Spinal cord (tissue), 10 donors: ENCODE results near the gene FGFR3. TPM values are rescaled to one million over a fixed set of nuclear protein-coding genes. Genes with fewer than 3 reads are reported as not detected.

Experiments used
- DNase-seq, 6 donors: peaks; one replicate each; pipeline versions ENCODE4 v3.0.0 to v3.0.0-alpha.2; 2013 to 2015; ENCODE audit warnings: low spot score in 6 of 6, low read depth in 4 of 6
- H3K27ac ChIP-seq: one replicate; pipeline ENCODE4 v1.5.1; 2013; ENCODE audit warnings: low read depth, low read length, control low read depth
- H3K27me3 ChIP-seq: one replicate; pipeline ENCODE4 v1.6.1; 2013; ENCODE audit warnings: low read length; ENCODE audit not compliant: control insufficient read depth, insufficient read depth
- H3K36me3 ChIP-seq: one replicate; pipeline ENCODE4 v1.6.1; 2013; ENCODE audit warnings: low read length; ENCODE audit not compliant: control insufficient read depth, insufficient read depth
- H3K4me1 ChIP-seq: one replicate; pipeline ENCODE4 v1.6.1; 2013; ENCODE audit warnings: low read length; ENCODE audit not compliant: control insufficient read depth, insufficient read depth
- H3K4me3 ChIP-seq: one replicate; pipeline ENCODE4 v1.5.1; 2013; ENCODE audit warnings: low read depth, low read length, control low read depth
- H3K9me3 ChIP-seq: one replicate; pipeline ENCODE4 v1.6.1; 2013; ENCODE audit warnings: low read length; ENCODE audit not compliant: control insufficient read depth, insufficient read depth
- WGBS: methylation state at CpG from one replicate; pipeline ENCODE4 v1.1.5; 2013; ENCODE audit warnings: missing lambda C conversion rate; ENCODE audit not compliant: insufficient coverage; 5-methylcytosine and 5-hydroxymethylcytosine counted together
- polyA plus RNA-seq, 2 donors: library from polyadenylated mRNA; unstranded; fragments of 120-200 nt; gene quantifications; one replicate each; pipeline ENCODE4 v1.2.1, GENCODE V29; 2013; ENCODE audit not compliant: insufficient read length in 2 of 2
- total RNA-seq, 2 donors: library from RNA; depleted of rRNA in 1 of 2; stranded (reverse); fragments of 120-200 nt in 1 of 2; fragments of >200 nt in 1 of 2; gene quantifications; one replicate each; pipeline versions ENCODE4 v1.2.3 to v1.2.4, GENCODE V29; 2013 to 2014
- donor health status: healthy.

FGFR3 gene
- total and polyA plus RNA-seq, 4 donors = 36.2 to 216 (median 122) TPM

- 36% methylated on average over 17 of the region's 24 CpGs for WGBS
- Histone ChIP-seq H3K9me3 (no peaks in the 10 kb centered on the region), H3K36me3 (peaks cover 3% of the 10 kb centered on the region), H3K27ac (peak overlapping the region; percentile 74), H3K27me3 (no peaks in the 10 kb centered on the region), H3K4me3 (no peak overlapping the region), H3K4me1 (peaks cover 90% of the 10 kb centered on the region)
- DNase-seq = peak in 2 of 6 donors; percentile 58 to 77
Measured at GRCh38 chr4:1776521-1777161, 16.5 kb upstream of the FGFR3 start.

DNA sequence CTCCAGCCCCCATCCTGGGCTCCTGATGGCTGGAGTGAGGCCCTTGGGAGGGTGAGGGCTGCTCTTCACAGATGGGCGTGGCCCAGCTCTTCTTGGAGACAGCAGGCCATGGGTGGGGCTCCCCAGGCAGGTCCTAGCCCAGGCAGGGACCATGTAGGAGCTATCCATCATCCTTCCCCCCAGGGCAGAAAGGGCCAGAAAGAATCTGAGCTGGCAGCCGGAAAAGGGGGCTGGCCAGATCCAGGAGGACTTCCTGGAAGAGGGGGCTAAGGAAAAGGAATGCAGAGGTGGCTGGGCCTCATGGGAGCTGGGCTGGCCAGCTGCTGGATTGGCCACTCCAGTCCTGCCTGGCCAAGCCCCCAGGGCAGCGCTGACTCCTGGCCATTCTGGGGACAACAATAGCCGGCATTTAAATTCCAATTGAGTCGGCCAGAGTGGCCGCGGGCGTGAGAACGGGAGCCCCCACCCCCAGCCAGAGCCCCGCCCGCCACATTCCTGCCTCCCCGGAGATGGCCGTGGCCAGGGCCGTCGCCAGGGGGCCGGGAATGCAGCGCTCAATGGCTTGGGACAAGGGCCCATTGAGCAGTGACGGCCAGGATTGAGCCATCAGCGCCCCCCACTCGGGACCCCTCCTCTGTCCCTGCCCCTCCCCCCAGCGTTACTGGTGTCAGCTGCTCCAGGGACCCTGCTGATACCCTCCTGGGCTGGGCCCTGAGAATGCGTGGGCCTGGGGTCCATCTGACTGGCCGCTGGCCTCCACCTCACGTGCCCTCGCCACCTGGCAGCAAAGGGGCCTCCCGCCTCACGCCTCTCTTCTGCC lies 15.1 kb upstream of the FGFR3 start:
- Histone ChIP-seq H3K4me3 (no peak overlapping the region), H3K4me1 (peaks cover 88% of the 10 kb centered on the region), H3K9me3 (no peaks in the 10 kb centered on the region), H3K36me3 (peaks cover 3% of the 10 kb centered on the region), H3K27ac (peak overlapping the region; percentile 74), H3K27me3 (no peaks in the 10 kb centered on the region)
- peak in 5 of 6 donors; percentile 57 to 86 (median 67) for DNase-seq
- 11% methylated on average over 27 of the region's 27 CpGs for WGBS

DNA sequence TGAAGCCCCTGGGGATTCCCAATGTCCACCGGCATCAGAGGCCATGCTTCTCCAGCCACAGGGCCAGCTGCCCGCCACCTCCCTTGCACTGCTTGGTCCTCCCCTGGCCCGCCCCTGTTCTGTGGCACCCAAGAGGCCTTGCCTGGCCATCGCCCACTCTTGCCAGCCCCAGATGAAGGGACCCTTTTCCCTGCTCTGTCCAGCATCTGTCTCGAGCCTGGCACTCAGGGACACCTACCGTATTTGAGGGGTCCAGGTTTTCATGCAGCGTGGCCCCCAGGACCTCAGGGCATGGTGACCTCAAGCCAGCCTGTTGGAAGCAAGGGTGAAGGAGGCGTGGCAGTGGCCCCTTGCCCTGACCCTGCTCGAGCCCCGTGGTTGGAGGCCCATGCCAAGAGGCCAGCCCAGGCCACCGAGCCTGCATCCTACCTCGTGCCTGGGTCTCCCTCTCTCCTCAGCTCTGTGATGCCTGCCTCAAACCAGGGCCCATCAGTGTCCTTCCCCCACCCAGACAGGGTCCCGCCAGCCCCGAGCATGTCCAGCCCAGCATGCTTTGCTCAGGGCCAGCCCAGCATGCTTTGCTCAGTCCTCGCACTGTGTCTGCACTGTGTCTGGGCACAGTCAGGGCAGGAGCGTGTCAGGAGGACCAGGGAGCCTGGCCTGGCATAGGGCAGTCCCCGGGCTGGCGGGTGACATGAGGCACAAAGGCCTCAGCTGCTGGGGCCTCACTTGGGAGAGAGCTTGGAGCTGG lies 14.3 kb upstream of the FGFR3 start:
- Histone ChIP-seq H3K27ac (peak overlapping the region; percentile 74), H3K4me3 (no peak overlapping the region), H3K9me3 (no peaks in the 10 kb centered on the region), H3K36me3 (peaks cover under 1% of the 10 kb centered on the region), H3K27me3 (no peaks in the 10 kb centered on the region), H3K4me1 (peaks cover 86% of the 10 kb centered on the region)
- no peak for DNase-seq
- 57% methylated on average over 18 of the region's 18 CpGs for WGBS

DNA sequence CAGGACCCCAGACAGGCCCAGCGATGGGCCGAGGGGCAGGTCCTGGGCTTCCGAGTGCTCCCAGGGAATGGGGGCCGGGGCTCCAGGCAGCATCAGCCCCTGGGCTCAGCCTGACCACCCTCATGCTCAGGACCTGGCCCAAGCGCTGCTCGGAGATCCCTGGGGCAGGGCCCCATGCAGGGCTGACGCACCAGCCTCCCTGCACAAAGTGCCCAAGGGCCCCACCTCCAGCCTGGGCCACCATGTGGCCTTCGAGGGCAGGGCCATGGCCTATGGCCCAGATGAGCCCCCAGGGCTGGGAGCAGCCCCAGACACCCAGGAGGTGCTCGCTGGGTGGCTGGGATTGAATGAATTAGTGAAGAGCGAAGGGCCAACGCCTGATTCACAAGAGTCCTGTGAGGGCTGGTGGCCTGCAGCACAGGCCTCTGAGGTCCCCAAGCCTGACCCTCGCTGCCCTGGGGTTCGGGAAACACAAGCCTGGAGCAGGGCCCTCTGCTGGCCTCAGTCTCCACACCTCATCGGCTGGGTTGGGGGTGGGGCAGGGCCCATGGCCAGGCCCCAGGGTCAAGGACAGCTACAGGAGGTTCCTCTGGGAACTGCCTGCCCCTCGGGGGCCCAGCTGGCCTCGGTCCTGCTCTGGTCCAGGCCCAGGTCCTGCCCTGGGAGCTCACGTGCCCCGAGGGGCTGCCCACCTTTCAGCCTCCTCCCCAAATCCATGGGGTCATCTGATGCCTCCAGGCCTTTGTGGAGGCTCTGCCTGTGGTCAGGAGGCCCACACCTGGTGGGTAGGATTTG lies 13.3 kb upstream of the FGFR3 start:
- Histone ChIP-seq H3K9me3 (no peaks in the 10 kb centered on the region), H3K27me3 (no peaks in the 10 kb centered on the region), H3K36me3 (no peaks in the 10 kb centered on the region), H3K4me1 (peaks cover 86% of the 10 kb centered on the region), H3K4me3 (no peak overlapping the region), H3K27ac (no peak overlapping the region)
- no peak for DNase-seq
- WGBS = 67% methylated on average over 15 of the region's 18 CpGs

DNA sequence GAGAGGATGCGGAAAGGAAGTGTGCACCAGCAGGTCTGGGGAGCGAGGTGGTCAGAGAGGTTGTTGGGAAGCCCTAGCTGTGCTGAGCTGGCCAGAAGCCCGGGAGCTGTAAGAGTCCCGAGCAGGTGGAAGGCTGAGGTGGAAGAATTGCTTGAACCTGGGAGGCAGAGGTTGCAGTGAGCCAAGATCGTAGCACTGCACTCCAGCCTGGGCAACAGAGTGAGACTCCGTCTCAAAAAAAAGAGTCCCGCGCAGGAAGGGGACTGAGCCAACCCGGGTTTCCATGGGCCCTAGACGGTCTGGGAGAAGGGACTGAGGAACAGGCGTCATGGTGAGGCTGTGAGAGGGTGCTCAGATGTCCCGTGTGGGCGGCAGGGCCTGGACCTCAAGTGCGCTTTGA lies 12.7 kb upstream of the FGFR3 start:
- Histone ChIP-seq H3K36me3 (no peaks in the 10 kb centered on the region), H3K4me3 (no peak overlapping the region), H3K9me3 (no peaks in the 10 kb centered on the region), H3K27me3 (no peaks in the 10 kb centered on the region), H3K27ac (no peak overlapping the region), H3K4me1 (peaks cover 87% of the 10 kb centered on the region)
- 83% methylated on average over 14 of the region's 14 CpGs for WGBS
- DNase-seq = no peak

DNA sequence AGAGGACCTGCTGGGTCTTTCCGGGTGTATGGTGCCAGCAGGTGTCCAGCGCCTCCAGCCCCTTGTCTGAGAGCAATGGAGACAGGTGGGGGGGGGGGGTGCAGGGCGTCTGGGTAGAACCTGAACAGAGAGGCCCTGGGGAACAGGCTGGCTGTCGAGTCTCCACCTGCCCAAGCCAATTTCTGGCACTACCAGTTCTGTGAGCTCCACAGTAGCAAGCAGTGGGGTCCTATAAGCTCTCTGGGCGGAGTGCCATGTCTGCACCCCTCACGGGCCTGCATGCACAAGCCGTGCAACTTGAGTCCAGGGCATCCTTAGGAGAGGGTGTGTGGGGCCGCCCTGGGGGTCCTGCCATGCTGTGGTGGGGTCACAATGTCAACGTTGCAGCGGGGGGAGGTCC lies 10.1 kb upstream of the FGFR3 start:
- no peaks in the 10 kb centered on the region for H3K27me3 ChIP-seq
- no peak overlapping the region for H3K4me3 ChIP-seq
- no peak overlapping the region for H3K27ac ChIP-seq
- WGBS = 81% methylated on average over 7 of the region's 10 CpGs
- H3K4me1 ChIP-seq = peaks cover 73% of the 10 kb centered on the region
- H3K36me3 ChIP-seq = peaks cover 8% of the 10 kb centered on the region
- DNase-seq = no peak
- H3K9me3 ChIP-seq = no peaks in the 10 kb centered on the region

- DNase-seq = no peak
- peaks cover 68% of the 10 kb centered on the region for H3K4me1 ChIP-seq
- peaks cover 2% of the 10 kb centered on the region for H3K9me3 ChIP-seq
- no peaks in the 10 kb centered on the region for H3K27me3 ChIP-seq
- peaks cover 8% of the 10 kb centered on the region for H3K36me3 ChIP-seq
- WGBS = 62% methylated on average over 11 of the region's 12 CpGs
- no peak overlapping the region for H3K4me3 ChIP-seq
- no peak overlapping the region for H3K27ac ChIP-seq
Measured at GRCh38 chr4:1783970-1784369, 9.1 kb upstream of the FGFR3 start.

DNA sequence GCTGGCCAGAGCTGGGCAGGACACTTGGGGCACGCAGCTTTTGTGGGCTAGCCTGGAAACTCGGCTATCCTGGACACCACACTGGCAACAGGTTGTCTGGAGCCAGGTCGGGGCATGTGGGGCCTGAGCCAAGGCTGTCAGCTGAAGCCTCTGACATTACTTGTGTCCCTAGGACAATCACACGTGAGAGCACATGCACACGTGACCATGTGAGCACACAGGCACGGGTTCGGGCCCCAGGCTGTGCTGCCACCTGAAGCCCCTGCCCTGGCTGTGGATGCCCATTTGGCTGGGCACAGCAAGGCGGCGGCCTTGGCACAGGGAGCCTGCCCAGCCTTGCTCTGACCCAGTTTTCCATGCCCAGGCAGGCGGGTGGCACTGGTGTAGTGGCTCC lies 8.7 kb upstream of the FGFR3 start:
- Histone ChIP-seq H3K4me3 (no peak overlapping the region), H3K27ac (peak overlapping the region; percentile 22), H3K4me1 (peaks cover 64% of the 10 kb centered on the region), H3K27me3 (no peaks in the 10 kb centered on the region), H3K36me3 (peaks cover 8% of the 10 kb centered on the region), H3K9me3 (peaks cover 2% of the 10 kb centered on the region)
- WGBS = 74% methylated on average over 10 of the region's 10 CpGs
- DNase-seq = no peak
